HepG2 (cell line): ENCODE measurements around the gene CCDC196. TPM values are rescaled to one million over a fixed set of nuclear protein-coding genes. Genes with fewer than 3 reads are reported as not detected.

ENCODE experiments used
- ATAC-seq: fragments of 200-7000 bp; cut with Tn5 transposase; 3 replicates; pipeline ENCODE4 v1.9.1; 2020; ENCODE audit warnings: mild to moderate bottlenecking, moderate library complexity
- BruUV-seq: library from RNA; stranded (reverse); fragments of 400-500 nt; replicated peaks from 2 replicates; lab custom pipeline; 2021; lab: Mats Ljungman, UMichigan
- CTCF ChIA-PET: fragments of 300-600 bp; formaldehyde crosslinking; extraction: SDS; loops from one replicate; lab custom pipeline; 2021; ENCODE audit warnings: low total read pairs, inconsistent platforms, low intra/inter-chr PET ratio; lab: Yijun Ruan, JAX
- POLR2A ChIA-PET: fragments of 350-600 bp; sonication (Branson Sonifier 250); formaldehyde crosslinking; loops from one replicate; lab custom pipeline; 2020; ENCODE audit warnings: antibody characterized with exemption, inconsistent platforms; lab: Yijun Ruan, JAX
- DNase-seq: peaks from one replicate; pipeline ENCODE4 v3.0.0-alpha.2; 2015; ENCODE audit warnings: low spot score
- FAIRE-seq: peaks from 3 replicates; lab custom pipeline; 2011; peaks lifted over from hg19 to GRCh38; lab: Jason Lieb, UNC
- H2AFZ ChIP-seq: one replicate; pipeline ENCODE4 v1.6.1; 2011; ENCODE audit warnings: low read length, inconsistent platforms
- H3K27ac ChIP-seq: fragments of 300-600 bp; 3 replicates; pipeline ENCODE4 v1.8.0; 2011; ENCODE audit warnings: mixed run types, mild to moderate bottlenecking, mixed read lengths, low read length, inconsistent platforms; ENCODE audit not compliant: insufficient read depth; ENCODE audit errors: extremely low read length
- H3K27me3 ChIP-seq, 2 experiments: fragments of 200-600 bp in 1 of 2; 2 replicates in 1 of 2; 3 replicates in 1 of 2; pipeline versions ENCODE4 v1.6.0 to v1.8.0; 2011; ENCODE audit warnings: low read length in 2 of 2, mild to moderate bottlenecking in 2 of 2, moderate library complexity in 2 of 2, inconsistent platforms in 1 of 2; ENCODE audit not compliant: insufficient read depth in 2 of 2, control insufficient read depth in 1 of 2
- H3K36me3 ChIP-seq, 2 experiments: fragments of 200-600 bp in 1 of 2; replicated peaks in 1 of 2; 2 replicates in 1 of 2; 3 replicates in 1 of 2; pipeline versions ENCODE4 v1.5.1 to v1.8.0; 2011; ENCODE audit warnings: low read length in 2 of 2, inconsistent platforms in 1 of 2; ENCODE audit not compliant: insufficient read depth in 2 of 2, control insufficient read depth in 1 of 2
- H3K4me1 ChIP-seq: 2 replicates; pipeline ENCODE4 v1.5.1; 2012; ENCODE audit warnings: low read length, inconsistent platforms; ENCODE audit not compliant: insufficient read depth
- H3K4me2 ChIP-seq: 2 replicates; pipeline ENCODE4 v1.6.0; 2011; ENCODE audit warnings: low read depth, low read length, inconsistent platforms
- H3K4me3 ChIP-seq, 3 experiments: fragments of 200-600 bp in 1 of 3; sonication (generic), shearing (Covaris generic) in 1 of 3; replicated peaks in 1 of 3; 2 replicates each; pipeline ENCODE4 v1.5.1; 2011 to 2016; ENCODE audit warnings: low read length in 3 of 3, inconsistent platforms in 2 of 3, low read depth in 2 of 3, mild to moderate bottlenecking in 2 of 3, control low read depth in 1 of 3, mixed read lengths in 1 of 3; ENCODE audit not compliant: insufficient read depth in 1 of 3
- H3K79me2 ChIP-seq: one replicate; pipeline ENCODE4 v1.6.1; 2011; ENCODE audit warnings: low read length, inconsistent platforms; ENCODE audit not compliant: insufficient read depth
- H3K9ac ChIP-seq: 2 replicates; pipeline ENCODE4 v1.6.0; 2011; ENCODE audit warnings: mild to moderate bottlenecking, low read depth, low read length, inconsistent platforms; ENCODE audit not compliant: insufficient read depth
- H3K9me3 ChIP-seq: 2 replicates; pipeline ENCODE4 v1.5.1; 2012; ENCODE audit warnings: mild to moderate bottlenecking, low read length
- H4K20me1 ChIP-seq: 2 replicates; pipeline ENCODE4 v1.6.0; 2011; ENCODE audit warnings: inconsistent platforms, mild to moderate bottlenecking, low read length, moderate library complexity; ENCODE audit not compliant: insufficient read depth
- CREBL2 ChIP-seq: sonication (generic); formaldehyde crosslinking; IDR thresholded peaks from 2 replicates; pipeline ENCODE4 v1.8.1; 2023; ENCODE audit warnings: missing genetic modification reagents, mild to moderate bottlenecking, borderline replicate concordance
- CSRNP2 ChIP-seq: sonication (generic); formaldehyde crosslinking; conservative IDR thresholded peaks from 2 replicates; pipeline ENCODE4 v1.8.0; 2022; ENCODE audit warnings: low read depth, missing genetic modification reagents
- HMGA1 ChIP-seq: sonication (generic); formaldehyde crosslinking; conservative IDR thresholded peaks from 2 replicates; pipeline ENCODE4 v1.4.0; 2020; ENCODE audit warnings: missing genetic modification reagents
- HMGXB4 ChIP-seq, 2 experiments: sonication (generic) in 1 of 2; formaldehyde crosslinking in 1 of 2; IDR thresholded peaks; 2 replicates each; pipeline versions ENCODE4 v1.4.0 to v1.6.1; 2018 to 2020; ENCODE audit warnings: missing genetic modification reagents in 2 of 2, borderline replicate concordance in 1 of 2, low read depth in 1 of 2, mild to moderate bottlenecking in 1 of 2, missing biosample characterization in 1 of 2
- SP4 ChIP-seq: sonication (generic); formaldehyde crosslinking; IDR thresholded peaks from 2 replicates; pipeline ENCODE4 v1.8.1; 2023; ENCODE audit warnings: mild to moderate bottlenecking, missing genetic modification reagents
- ZNF317 ChIP-seq: sonication (generic); formaldehyde crosslinking; IDR thresholded peaks from 2 replicates; pipeline ENCODE4 v1.5.0; 2020; ENCODE audit warnings: mild to moderate bottlenecking, missing genetic modification reagents
- ZNF451 ChIP-seq: sonication (generic); formaldehyde crosslinking; IDR thresholded peaks from 2 replicates; pipeline ENCODE4 v1.5.0; 2020; ENCODE audit warnings: mild to moderate bottlenecking, missing genetic modification reagents
- ZNF570 ChIP-seq: sonication (generic); formaldehyde crosslinking; IDR thresholded peaks from 2 replicates; pipeline ENCODE4 v1.4.0; 2020; ENCODE audit warnings: mild to moderate bottlenecking, missing genetic modification reagents, borderline replicate concordance
- ZNF747 ChIP-seq: sonication (generic); formaldehyde crosslinking; IDR thresholded peaks from 2 replicates; pipeline ENCODE4 v1.8.1; 2023; ENCODE audit warnings: missing genetic modification reagents, mild to moderate bottlenecking, borderline replicate concordance
- WGBS: methylation state at CpG from one replicate; pipeline ENCODE4 v1.1.6; 2017; ENCODE audit warnings: low lambda C conversion rate; 5-methylcytosine and 5-hydroxymethylcytosine counted together
- in situ Hi-C: cut with HindIII; loops from 2 replicates; pipeline ENCODE4 v1.10.0; 2017; ENCODE audit warnings: low pct_unique_long_range_greater_than_20kb; ENCODE audit not compliant: extremely low pct_ligation_motif_present
- intact Hi-C: fragments of 100-400 bp; cut with micrococcal nuclease; formaldehyde crosslinking; loops from one replicate; pipeline ENCODE4 v1.10.0; 2022; ENCODE audit not compliant: unreplicated experiment
- polyA plus RNA-seq, 8 experiments: library from polyadenylated mRNA; depleted of rRNA in 3 of 8; stranded (reverse) in 7 of 8; unstranded in 1 of 8; fragments of >200 nt; fragmentation: Illumina TruSeq in 4 of 8; extraction: Trizol in 4 of 8; gene quantifications; 2 replicates each; pipeline versions ENCODE4 v1.2.1 to v1.2.3, GENCODE V29; 2011 to 2016; ENCODE audit warnings: low read depth in 4 of 8, missing spikeins in 1 of 8, mixed read lengths in 1 of 8; ENCODE audit not compliant: insufficient read depth in 1 of 8
- total RNA-seq, 5 experiments: library from RNA; depleted of rRNA; stranded (reverse); fragments of >200 nt; fragmentation: Illumina TruSeq; extraction: Trizol; gene quantifications; 2 replicates each; pipeline ENCODE4 v1.2.3, GENCODE V29; 2016; ENCODE audit warnings: low read depth in 1 of 5

The CCDC196 gene
- total and polyA plus RNA-seq, 2 of the 13 experiments (the other 11 are each of a cell fraction or from before 2014, with no cell fraction given) = not detected

GRCh38 chr14:66539034-66539433 is 52.9 kb downstream of the CCDC196 start (continued):
- TF ChIP-seq HMGA1 (CRISPR knock-in tag) = no peak
- no peak for TF ChIP-seq ZNF451 (CRISPR knock-in tag)
- no peak for TF ChIP-seq SP4 (CRISPR knock-in tag)
- no peak for TF ChIP-seq ZNF747 (CRISPR knock-in tag)

GRCh38 chr14:66540038-66540437 is 53.9 kb downstream of the CCDC196 start:
- FAIRE-seq (no peak), DNase-seq (no peak), ATAC-seq (no peak)
- ChIA-PET POLR2A (no interaction called here), CTCF (no interaction called here)
- H3K27me3 ChIP-seq = no peaks in the 10 kb centered on the region
- WGBS = 95% methylated on average over 1 of the region's 1 CpG
- in situ Hi-C loops = no loop called here
- H3K79me2 ChIP-seq = peaks cover 54% of the 10 kb centered on the region
- H3K9ac ChIP-seq = no peak overlapping the region
- no peaks in the 10 kb centered on the region; the same call in 1 of the 2 replicates for H4K20me1 ChIP-seq
- no peak overlapping the region for H3K27ac ChIP-seq
- H3K9me3 ChIP-seq = no peaks in the 10 kb centered on the region
- intact Hi-C loops = no loop called here
- H2AFZ ChIP-seq = no peak overlapping the region
- H3K4me1 ChIP-seq = no peaks in the 10 kb centered on the region
- no peak overlapping the region for H3K4me3 ChIP-seq
- BruUV-seq = no TSS peak
- TF ChIP-seq ZNF317 (CRISPR knock-in tag) (peak; percentile 85), CSRNP2 (CRISPR knock-in tag) (no peak), ZNF570 (CRISPR knock-in tag) (no peak), HMGXB4 (CRISPR knock-in tag; IDR thresholded peaks at IDR 0.05; ENCODE audit: borderline replicate concordance in 1 of 2, low read depth in 1 of 2) (no peak), CREBL2 (CRISPR knock-in tag) (no peak)
- no peaks in the 10 kb centered on the region for H3K36me3 ChIP-seq
- H3K4me2 ChIP-seq = no peak overlapping the region
